Left ventricle myocardium inferior (tissue), 1 donor: ENCODE results near the gene TSGA10IP. TPM values are rescaled to one million over a fixed set of nuclear protein-coding genes. Genes with fewer than 3 reads are reported as not detected.

Source experiments
- DNase-seq: peaks from one replicate; pipeline ENCODE4 v3.0.0-alpha.2; 2020
- H3K27ac ChIP-seq: fragments of 200-600 bp; replicated peaks from 2 replicates; pipeline ENCODE4 v1.8.0; 2021
- H3K27me3 ChIP-seq: fragments of 200-600 bp; 2 replicates; pipeline ENCODE4 v1.8.0; 2021; ENCODE audit warnings: low read depth
- H3K36me3 ChIP-seq: fragments of 200-600 bp; 2 replicates; pipeline ENCODE4 v1.8.0; 2021
- H3K4me1 ChIP-seq: fragments of 200-600 bp; 2 replicates; pipeline ENCODE4 v1.8.0; 2021
- H3K4me3 ChIP-seq: fragments of 200-600 bp; 2 replicates; pipeline ENCODE4 v1.8.0; 2021; ENCODE audit warnings: mild to moderate bottlenecking, moderate library complexity
- H3K9me3 ChIP-seq: fragments of 200-600 bp; replicated peaks from 2 replicates; pipeline ENCODE4 v1.8.0; 2021
- intact Hi-C: fragments of 100-400 bp; cut with micrococcal nuclease; formaldehyde crosslinking; loops from one replicate; pipeline ENCODE4 v1.11.0; 2022
- total RNA-seq: library from RNA; stranded (reverse); fragmentation: NEBNext Ultra II Directional; extraction: Animal tissue kit (Norgen Biotek cat#: 25700); gene quantifications from one replicate; pipeline ENCODE4 v1.2.1, GENCODE V29; 2021
- TF ChIP-seq, protein P1 (sequence below): fragments of 200-600 bp; IDR thresholded peaks from 2 replicates; pipeline ENCODE4 v1.8.0; 2021; ENCODE audit warnings: antibody characterized with exemption, mild to moderate bottlenecking, borderline replicate concordance
- donor health status: DM: no; HTN: yes; CAD: no; lungs with severe emphysema.

Gene TSGA10IP
- total RNA-seq, 1 donor from 2014 or later: not detected

DNA sequence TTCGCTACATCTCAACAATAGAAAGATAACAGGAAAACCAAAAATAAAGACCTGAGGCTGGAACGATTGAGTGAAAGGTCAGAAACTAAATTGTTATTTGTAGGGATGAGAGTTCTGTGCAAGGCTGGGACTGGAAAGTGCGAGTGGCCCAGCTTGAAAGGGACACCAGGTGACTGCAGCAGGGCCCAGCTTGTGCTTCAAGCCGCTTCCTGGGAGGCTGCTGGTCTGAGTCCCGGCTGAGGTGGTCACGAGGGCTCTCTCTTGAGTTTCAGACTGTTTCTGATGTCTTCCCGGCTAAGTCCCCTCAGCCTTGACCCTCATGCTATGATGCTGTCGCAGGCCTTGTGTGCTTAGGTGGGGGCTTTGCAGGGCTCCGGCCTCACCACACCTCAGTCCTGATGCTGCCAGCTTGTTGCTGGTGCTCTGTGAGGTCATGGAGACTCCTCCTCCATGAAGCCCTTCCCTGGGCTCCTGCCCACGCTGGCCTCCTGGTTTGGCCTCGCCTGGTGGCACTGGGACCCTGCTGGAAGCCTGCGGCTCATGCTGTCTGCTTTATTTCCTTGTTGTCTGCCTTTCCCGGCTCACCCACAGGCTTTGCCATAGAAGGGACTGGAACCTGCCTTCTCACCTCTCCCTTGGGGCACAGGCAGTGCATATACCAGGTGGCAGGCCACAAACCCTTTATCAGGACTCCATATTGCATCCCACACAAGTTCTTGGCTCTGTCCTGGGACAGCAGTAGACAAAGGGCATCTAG, 61.0 kb downstream of the TSGA10IP start:
- Histone ChIP-seq H3K4me3 (no peak overlapping the region), H3K27ac (no peak overlapping the region), H3K4me1 (peaks cover 23% of the 10 kb centered on the region), H3K27me3 (peaks cover 1% of the 10 kb centered on the region), H3K36me3 (peaks cover 26% of the 10 kb centered on the region), H3K9me3 (no peaks in the 10 kb centered on the region)
- DNase-seq: no peak
- TF ChIP-seq, protein P1, sequence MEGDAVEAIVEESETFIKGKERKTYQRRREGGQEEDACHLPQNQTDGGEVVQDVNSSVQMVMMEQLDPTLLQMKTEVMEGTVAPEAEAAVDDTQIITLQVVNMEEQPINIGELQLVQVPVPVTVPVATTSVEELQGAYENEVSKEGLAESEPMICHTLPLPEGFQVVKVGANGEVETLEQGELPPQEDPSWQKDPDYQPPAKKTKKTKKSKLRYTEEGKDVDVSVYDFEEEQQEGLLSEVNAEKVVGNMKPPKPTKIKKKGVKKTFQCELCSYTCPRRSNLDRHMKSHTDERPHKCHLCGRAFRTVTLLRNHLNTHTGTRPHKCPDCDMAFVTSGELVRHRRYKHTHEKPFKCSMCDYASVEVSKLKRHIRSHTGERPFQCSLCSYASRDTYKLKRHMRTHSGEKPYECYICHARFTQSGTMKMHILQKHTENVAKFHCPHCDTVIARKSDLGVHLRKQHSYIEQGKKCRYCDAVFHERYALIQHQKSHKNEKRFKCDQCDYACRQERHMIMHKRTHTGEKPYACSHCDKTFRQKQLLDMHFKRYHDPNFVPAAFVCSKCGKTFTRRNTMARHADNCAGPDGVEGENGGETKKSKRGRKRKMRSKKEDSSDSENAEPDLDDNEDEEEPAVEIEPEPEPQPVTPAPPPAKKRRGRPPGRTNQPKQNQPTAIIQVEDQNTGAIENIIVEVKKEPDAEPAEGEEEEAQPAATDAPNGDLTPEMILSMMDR: no peak
- intact Hi-C loops: no loop called here

- no peak for DNase-seq
- no peaks in the 10 kb centered on the region for H3K9me3 ChIP-seq
- peaks cover 26% of the 10 kb centered on the region for H3K36me3 ChIP-seq
- peaks cover 7% of the 10 kb centered on the region for H3K27me3 ChIP-seq
- intact Hi-C loops: no loop called here
- TF ChIP-seq, protein P1: no peak
- peaks cover 20% of the 10 kb centered on the region for H3K4me1 ChIP-seq
- H3K27ac ChIP-seq: no peak overlapping the region
- no peak overlapping the region for H3K4me3 ChIP-seq
Observed at GRCh38 chr11:66006891-66007176, 61.6 kb downstream of the TSGA10IP start.

GRCh38 chr11:66007201-66007634, 61.9 kb downstream of the TSGA10IP start:
- Histone ChIP-seq H3K4me1 (peaks cover 23% of the 10 kb centered on the region), H3K9me3 (no peaks in the 10 kb centered on the region), H3K36me3 (peaks cover 26% of the 10 kb centered on the region), H3K4me3 (no peak overlapping the region), H3K27ac (no peak overlapping the region), H3K27me3 (peaks cover 10% of the 10 kb centered on the region)
- DNase-seq: no peak
- intact Hi-C loops: no loop called here
- TF ChIP-seq, protein P1: no peak

DNA sequence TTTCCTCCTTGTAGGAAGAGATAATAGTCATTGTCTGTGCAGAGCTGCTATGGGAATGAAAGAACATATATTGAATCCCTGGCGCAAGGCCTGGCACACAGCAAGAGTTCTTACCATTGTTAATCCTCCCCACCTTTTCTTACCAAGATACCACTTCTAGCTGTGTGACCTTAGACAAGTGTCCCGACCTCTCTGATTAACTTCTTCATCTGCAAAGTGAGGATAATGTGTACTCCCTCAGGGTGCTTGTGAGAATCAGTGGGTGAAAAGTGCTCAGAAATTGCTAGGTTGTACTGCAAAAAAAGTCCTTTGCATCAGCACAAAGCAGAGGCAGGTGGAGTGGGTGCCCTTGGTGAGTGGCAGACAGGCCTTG, 62.8 kb downstream of the TSGA10IP start:
- peaks cover 19% of the 10 kb centered on the region for H3K27me3 ChIP-seq
- no peak overlapping the region for H3K27ac ChIP-seq
- intact Hi-C loops: no loop called here
- TF ChIP-seq, protein P1: no peak
- H3K9me3 ChIP-seq: no peaks in the 10 kb centered on the region
- peaks cover 26% of the 10 kb centered on the region for H3K36me3 ChIP-seq
- DNase-seq: no peak
- no peak overlapping the region for H3K4me3 ChIP-seq
- H3K4me1 ChIP-seq: peaks cover 18% of the 10 kb centered on the region

DNA sequence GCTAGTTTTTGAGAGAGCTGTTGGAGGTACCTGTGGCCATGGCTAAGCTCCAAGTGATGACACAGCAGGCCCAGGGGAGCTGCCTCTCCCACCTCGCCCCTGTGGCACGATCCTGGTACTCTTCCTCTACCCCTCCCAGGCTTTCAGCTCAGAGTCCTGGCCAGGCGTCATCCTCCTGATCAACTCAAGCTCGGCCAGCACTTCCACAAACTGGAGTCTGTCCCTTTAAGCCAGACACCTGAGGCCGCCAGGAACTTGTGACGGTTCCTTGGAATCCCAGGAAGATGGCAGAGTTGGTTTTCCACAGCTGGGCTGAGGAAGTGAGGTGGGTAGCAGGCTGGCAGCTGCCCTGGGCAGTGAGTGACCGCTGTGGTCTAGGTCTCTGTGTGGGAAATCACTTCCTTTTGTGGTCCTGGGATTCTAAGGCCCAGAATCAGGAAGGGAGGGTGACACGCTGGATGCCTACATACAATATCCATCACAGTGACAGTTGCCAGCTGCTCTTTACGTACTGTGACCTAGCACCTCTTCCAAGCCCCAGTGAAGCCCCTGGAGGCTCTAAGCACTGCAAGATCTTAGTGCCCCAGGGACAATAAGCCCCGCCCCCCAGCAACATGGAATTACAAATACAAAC, 63.3 kb downstream of the TSGA10IP start:
- Histone ChIP-seq H3K27me3 (peaks cover 24% of the 10 kb centered on the region), H3K9me3 (no peaks in the 10 kb centered on the region), H3K36me3 (peaks cover 23% of the 10 kb centered on the region), H3K4me1 (peaks cover 13% of the 10 kb centered on the region), H3K27ac (no peak overlapping the region), H3K4me3 (no peak overlapping the region)
- intact Hi-C loops: no loop called here
- TF ChIP-seq, protein P1: no peak
- no peak for DNase-seq

Other genes starting within 250 kb of the TSGA10IP start
- gene KAT5, start 233.2 kb upstream of the TSGA10IP start, total RNA-seq: 47.0 TPM
- gene RNASEH2C, start 224.7 kb upstream of the TSGA10IP start, total RNA-seq: 39.7 TPM
- gene AP5B1, start 164.5 kb upstream of the TSGA10IP start, total RNA-seq: 5.4 TPM
- gene OVOL1, start 158.4 kb upstream of the TSGA10IP start, total RNA-seq: not detected
- gene SNX32, start 111.5 kb upstream of the TSGA10IP start, total RNA-seq: not detected
- 299 TPM for gene CFL1, start 87.3 kb upstream of the TSGA10IP start, total RNA-seq
- gene MUS81, start 85.0 kb upstream of the TSGA10IP start, total RNA-seq: 31.5 TPM
- gene EFEMP2, start 72.7 kb upstream of the TSGA10IP start, total RNA-seq: 85.1 TPM
- 0.49 TPM for gene CTSW, start 65.6 kb upstream of the TSGA10IP start, total RNA-seq
- 42.2 TPM for gene FIBP, start 57.0 kb upstream of the TSGA10IP start, total RNA-seq
- 32.7 TPM for gene CCDC85B, start 54.8 kb upstream of the TSGA10IP start, total RNA-seq
- gene FOSL1, start 45.1 kb upstream of the TSGA10IP start, total RNA-seq: 0.47 TPM
- 37.3 TPM for gene C11orf68, start 26.4 kb upstream of the TSGA10IP start, total RNA-seq
- 94.7 TPM for gene DRAP1, start 26.1 kb upstream of the TSGA10IP start, total RNA-seq
- gene SART1, start 16.3 kb downstream of the TSGA10IP start, total RNA-seq: 30.7 TPM
- 19.7 TPM for gene EIF1AD, start 56.7 kb downstream of the TSGA10IP start, total RNA-seq
- 215 TPM for gene BANF1, start 57.0 kb downstream of the TSGA10IP start, total RNA-seq
- gene CST6, start 66.5 kb downstream of the TSGA10IP start, total RNA-seq: not detected
- gene CATSPER1, start 81.0 kb downstream of the TSGA10IP start, total RNA-seq: not detected
- 1.3 TPM for gene GAL3ST3, start 103.7 kb downstream of the TSGA10IP start, total RNA-seq
- gene SF3B2, start 106.9 kb downstream of the TSGA10IP start, total RNA-seq: 75.5 TPM
- gene PACS1, start 124.8 kb downstream of the TSGA10IP start, total RNA-seq: 54.9 TPM